CD8-positive, alpha-beta memory T cell (primary cell): ENCODE measurements around the gene MSMP. TPM values are rescaled to one million over a fixed set of nuclear protein-coding genes. Genes with fewer than 3 reads are reported as not detected.

Experiments used
- CTCF ChIA-PET: fragments of 350-600 bp; sonication (Branson Sonifier 250); formaldehyde crosslinking; loops from one replicate; lab custom pipeline; 2021; ENCODE audit warnings: antibody characterized with exemption; lab: Charles Lee
- POLR2A ChIA-PET: fragments of 350-600 bp; sonication (Branson Sonifier 250); formaldehyde crosslinking; loops from one replicate; lab custom pipeline; 2021; ENCODE audit warnings: antibody characterized with exemption; lab: Charles Lee
- DNase-seq, 5 donors: peaks; one replicate each; pipeline versions ENCODE4 v3.0.0 to v3.0.0-alpha.2; 2020 to 2022; ENCODE audit warnings: mixed read lengths in 1 of 5
- H3K27ac ChIP-seq: one replicate; pipeline ENCODE4 v1.7.0; 2013; ENCODE audit warnings: low read depth, mild to moderate bottlenecking, low read length, moderate library complexity
- H3K27me3 ChIP-seq: 2 replicates; pipeline ENCODE4 v1.7.0; 2013; ENCODE audit warnings: low read length, mild to moderate bottlenecking; ENCODE audit not compliant: insufficient read depth, poor library complexity, severe bottlenecking
- H3K36me3 ChIP-seq: 2 replicates; pipeline ENCODE4 v1.7.0; 2013; ENCODE audit warnings: mild to moderate bottlenecking, low read length, moderate library complexity; ENCODE audit not compliant: insufficient read depth
- H3K4me1 ChIP-seq: 2 replicates; pipeline ENCODE4 v1.7.0; 2013; ENCODE audit warnings: mild to moderate bottlenecking, low read length, moderate library complexity; ENCODE audit not compliant: insufficient read depth
- H3K4me3 ChIP-seq: 2 replicates; pipeline ENCODE4 v1.7.0; 2013; ENCODE audit warnings: mild to moderate bottlenecking, low read length
- H3K9me3 ChIP-seq: 2 replicates; pipeline ENCODE4 v1.7.0; 2013; ENCODE audit warnings: mild to moderate bottlenecking, low read length
- H3K27ac Mint-ChIP-seq, 8 donors: one replicate each; pipeline ENCODE4 v1.8.0; 2020 to 2021; ENCODE audit warnings: mixed read lengths in 8 of 8, mild to moderate bottlenecking in 6 of 8, inconsistent platforms in 3 of 8, moderate library complexity in 3 of 8
- H3K27me3 Mint-ChIP-seq, 2 donors: one replicate each; pipeline ENCODE4 v1.8.0; 2020 to 2021; ENCODE audit warnings: mixed read lengths in 2 of 2, mild to moderate bottlenecking in 1 of 2, moderate library complexity in 1 of 2
- H3K36me3 Mint-ChIP-seq, 3 donors: one replicate each; pipeline ENCODE4 v1.8.0; 2020 to 2021; ENCODE audit warnings: mixed read lengths in 3 of 3, inconsistent platforms in 1 of 3, mild to moderate bottlenecking in 1 of 3
- H3K4me1 Mint-ChIP-seq, 3 donors: one replicate each; pipeline ENCODE4 v1.8.0; 2020 to 2021; ENCODE audit warnings: mixed read lengths in 3 of 3, inconsistent platforms in 1 of 3, mild to moderate bottlenecking in 1 of 3
- H3K4me3 Mint-ChIP-seq, 7 donors: one replicate each; pipeline ENCODE4 v1.8.0; 2020 to 2021; ENCODE audit warnings: mixed read lengths in 7 of 7, mild to moderate bottlenecking in 6 of 7, moderate library complexity in 4 of 7, inconsistent platforms in 2 of 7
- H3K9me3 Mint-ChIP-seq, 5 donors: one replicate each; pipeline ENCODE4 v1.8.0; 2020 to 2022; ENCODE audit warnings: mixed read lengths in 5 of 5, mild to moderate bottlenecking in 3 of 5, moderate library complexity in 2 of 5, inconsistent platforms in 1 of 5
- polyA plus RNA-seq: library from polyadenylated mRNA; unstranded; fragments of 300-500 nt; fragmentation: Illumina TruSeq; gene quantifications from one replicate; pipeline ENCODE4 v1.2.3, GENCODE V29; 2021
- total RNA-seq, 2 experiments: library from RNA; stranded (reverse); gene quantifications; one replicate each; pipeline ENCODE4 v1.2.3, GENCODE V29; 2021

MSMP gene
- total and polyA plus RNA-seq, 3 experiments from 2014 or later, result 0.51 to 0.63 TPM; not detected in 1

DNA sequence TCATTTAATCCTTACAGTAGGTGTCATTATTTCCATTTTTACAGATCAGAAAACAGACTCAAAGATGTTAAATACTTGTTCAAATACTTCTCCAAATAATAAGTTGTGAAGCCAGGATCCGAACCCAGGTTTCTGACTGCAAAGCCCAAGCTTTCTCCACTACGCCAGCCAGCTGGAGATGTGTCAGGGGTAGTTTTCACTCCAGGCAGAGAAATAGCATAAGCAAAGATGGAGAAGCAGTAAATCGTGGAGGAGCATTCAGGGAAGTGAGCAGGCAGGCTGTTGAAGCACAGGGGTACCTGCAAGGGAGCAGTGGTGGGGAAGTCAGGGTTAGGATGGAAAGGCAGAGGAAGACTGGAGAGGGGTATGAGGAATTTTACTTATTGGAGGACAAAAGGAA, 25.0 kb downstream of the MSMP start:
- DNase-seq, result no peak
- Mint-ChIP-seq H3K4me1 (peaks cover 18 to 25% (median 19%) of the 10 kb centered on the region in 3 donors), H3K27me3 (no peaks in the 10 kb centered on the region), H3K27ac (no peak overlapping the region), H3K4me3 (no peak overlapping the region), H3K36me3 (peaks cover 4 to 33% (median 8%) of the 10 kb centered on the region in 3 donors), H3K9me3 (no peaks in the 10 kb centered on the region)
- peak overlapping the region; percentile 97 for H3K4me3 ChIP-seq
- H3K27ac ChIP-seq, result peak overlapping the region; percentile 65
- peaks cover 67% of the 10 kb centered on the region for H3K4me1 ChIP-seq
- peaks cover 14% of the 10 kb centered on the region for H3K36me3 ChIP-seq
- POLR2A ChIA-PET, result interaction anchor here (0.6 to 1.4 kb wide), 4 partner anchors 21 to 216 kb away, joined by 3 to 8 read pairs (median 3); partner anchors contain the start of genes CCDC107 and RMRP
- H3K27me3 ChIP-seq, result no peaks in the 10 kb centered on the region
- H3K9me3 ChIP-seq, result no peaks in the 10 kb centered on the region
- CTCF ChIA-PET, result interaction anchor here (0.9 to 8.0 kb wide), 14 partner anchors 8 to 125 kb away, joined by 3 to 89 read pairs (median 11); partner anchors contain the start of genes ARHGEF39, CCDC107, GBA2 and RGP1

DNA sequence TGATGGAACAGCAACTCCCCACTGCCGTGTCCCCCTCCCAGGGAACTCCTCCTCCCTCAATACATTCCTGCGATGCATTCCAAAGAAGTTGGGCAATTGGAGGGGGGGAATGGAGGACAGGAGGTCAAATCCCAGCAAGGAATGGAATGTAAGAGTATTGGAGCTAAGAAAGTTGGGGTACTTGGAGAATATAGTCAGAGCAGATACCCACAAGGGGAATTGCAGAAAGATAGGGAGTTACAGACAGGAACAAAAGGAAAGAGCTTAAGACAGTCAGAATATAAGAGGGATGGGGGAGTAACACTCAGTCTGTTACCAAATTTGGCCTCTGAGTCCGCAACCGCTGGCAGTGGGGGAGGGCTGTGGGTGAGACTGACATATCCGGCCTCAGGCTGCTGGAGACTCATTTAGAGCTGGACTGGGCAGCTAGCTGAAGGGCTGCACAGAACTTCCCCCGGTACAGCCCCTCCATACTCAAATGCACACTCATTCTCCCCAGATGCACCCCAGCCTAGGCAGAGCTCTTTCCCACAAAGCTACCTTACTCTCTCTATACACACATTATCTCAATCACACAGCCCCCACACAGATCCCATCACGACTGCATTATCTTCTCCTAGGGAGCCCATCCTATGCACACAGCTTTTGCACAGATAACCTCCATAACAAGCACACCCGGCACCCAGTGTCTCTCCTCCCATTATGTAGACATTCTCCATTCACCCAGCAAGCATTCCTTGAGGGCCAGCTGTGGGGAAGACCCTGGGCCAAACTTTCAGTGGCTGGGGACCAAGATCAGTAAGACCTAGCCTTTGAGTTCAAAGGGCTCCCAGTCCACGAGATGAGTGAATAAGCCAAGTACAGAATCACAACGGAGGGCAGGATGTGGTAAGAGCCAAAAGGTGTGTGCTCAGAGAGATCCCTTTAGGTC, 25.8 kb downstream of the MSMP start:
- peaks cover 14 to 20% (median 14%) of the 10 kb centered on the region in 3 donors for H3K4me1 Mint-ChIP-seq
- H3K9me3 ChIP-seq, result no peaks in the 10 kb centered on the region

DNA sequence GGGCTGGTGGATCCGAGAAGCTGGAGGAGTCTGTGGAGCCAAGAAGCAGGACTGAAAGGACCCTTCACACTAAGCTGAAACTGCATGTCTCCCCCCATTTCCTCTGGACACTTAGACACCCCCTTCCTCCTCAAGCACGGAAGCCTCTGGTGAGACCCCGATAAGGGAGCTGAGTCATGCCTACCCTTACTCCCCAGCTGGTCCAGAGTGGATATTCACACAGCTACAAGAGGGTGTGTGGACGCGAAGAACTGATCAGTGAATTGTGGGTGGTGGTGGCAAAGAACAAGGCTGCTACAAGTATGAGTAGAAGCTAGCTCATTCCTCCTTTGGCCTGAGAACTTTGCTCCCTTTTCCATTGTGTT, 26.4 kb downstream of the MSMP start:
- POLR2A ChIA-PET, result interaction anchor here (0.8 kb wide), 1 partner anchor 648 kb away, joined by 3 read pairs; the partner anchor contains the start of gene FANCG
- H3K4me3 Mint-ChIP-seq, result no peak overlapping the region
- H3K9me3 Mint-ChIP-seq, result no peaks in the 10 kb centered on the region
- Histone ChIP-seq H3K4me1 (peaks cover 53% of the 10 kb centered on the region), H3K27me3 (no peaks in the 10 kb centered on the region), H3K27ac (peak overlapping the region; percentile 65), H3K9me3 (no peaks in the 10 kb centered on the region), H3K4me3 (peak overlapping the region; percentile 97), H3K36me3 (peaks cover 29% of the 10 kb centered on the region)
- peaks cover 8 to 14% (median 8%) of the 10 kb centered on the region in 3 donors for H3K4me1 Mint-ChIP-seq
- H3K27me3 Mint-ChIP-seq, result no peaks in the 10 kb centered on the region
- peaks cover 4 to 45% (median 8%) of the 10 kb centered on the region in 3 donors for H3K36me3 Mint-ChIP-seq
- DNase-seq, result no peak
- H3K27ac Mint-ChIP-seq, result no peak overlapping the region
- CTCF ChIA-PET, result interaction anchor here (0.9 to 8.0 kb wide), 14 partner anchors 8 to 123 kb away, joined by 3 to 89 read pairs (median 6); partner anchors contain the start of genes ARHGEF39, CCDC107 and RMRP

More for the DNA sequence above, 25.8 kb downstream of the MSMP start:
- Histone ChIP-seq H3K36me3 (peaks cover 22% of the 10 kb centered on the region), H3K4me3 (peak overlapping the region; percentile 97), H3K27me3 (no peaks in the 10 kb centered on the region), H3K4me1 (peaks cover 59% of the 10 kb centered on the region), H3K27ac (peak overlapping the region; percentile 65)
- Mint-ChIP-seq H3K9me3 (no peaks in the 10 kb centered on the region), H3K27me3 (no peaks in the 10 kb centered on the region), H3K4me3 (no peak overlapping the region), H3K27ac (no peak overlapping the region), H3K36me3 (peaks cover 4 to 41% (median 8%) of the 10 kb centered on the region in 3 donors)
- DNase-seq, result peak in 2 of 5 donors; percentile 43 to 58
- POLR2A ChIA-PET, result interaction anchor here (0.6 to 1.4 kb wide), 4 partner anchors 21 to 649 kb away, joined by 3 to 8 read pairs (median 3); partner anchors contain the start of genes CCDC107, FANCG and RMRP
- CTCF ChIA-PET, result interaction anchor here (0.8 to 8.0 kb wide), 19 partner anchors 8 to 124 kb away, joined by 3 to 89 read pairs (median 4); partner anchors contain the start of genes ARHGEF39, CCDC107 and RMRP

DNA sequence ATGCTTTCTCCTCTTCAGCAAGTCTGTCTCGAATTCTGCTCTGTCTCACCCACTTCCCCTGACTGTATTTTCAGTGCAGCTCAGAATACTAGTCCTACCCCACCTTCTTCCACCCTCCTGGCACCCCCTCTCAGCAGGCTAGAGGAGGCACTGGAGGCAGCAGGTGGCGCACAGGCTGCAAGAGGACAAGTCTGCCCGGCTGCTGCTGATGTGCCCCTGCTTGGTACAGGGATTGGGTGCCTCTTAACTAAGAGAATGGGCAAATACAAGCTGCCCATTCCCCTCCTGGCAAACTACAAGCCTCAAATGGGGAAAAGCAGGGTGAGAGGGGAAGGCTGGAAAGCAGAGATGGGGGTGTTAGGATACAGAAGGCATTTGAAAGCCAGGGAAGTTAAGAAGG, 27.1 kb downstream of the MSMP start:
- Mint-ChIP-seq H3K4me3 (peak overlapping the region in 3 of 7 donors; percentile 4 to 70 (median 49)), H3K4me1 (peaks cover 5 to 10% (median 8%) of the 10 kb centered on the region in 3 donors), H3K27ac (peak overlapping the region in 5 of 8 donors; percentile 35 to 94 (median 83)), H3K27me3 (no peaks in the 10 kb centered on the region), H3K36me3 (peaks cover 4 to 49% (median 13%) of the 10 kb centered on the region in 3 donors), H3K9me3 (no peaks in the 10 kb centered on the region)
- no peak overlapping the region for H3K4me3 ChIP-seq
- H3K27ac ChIP-seq, result peak overlapping the region; percentile 65
- H3K4me1 ChIP-seq, result peaks cover 53% of the 10 kb centered on the region
- no peaks in the 10 kb centered on the region for H3K27me3 ChIP-seq
- CTCF ChIA-PET, result interaction anchor here (0.8 to 8.0 kb wide), 9 partner anchors 10 to 123 kb away, joined by 3 to 89 read pairs (median 15); partner anchors contain the start of genes CCDC107 and RMRP
- H3K9me3 ChIP-seq, result no peaks in the 10 kb centered on the region
- peak in 2 of 5 donors; percentile 46 to 58 for DNase-seq
- POLR2A ChIA-PET, result no interaction called here
- peaks cover 36% of the 10 kb centered on the region for H3K36me3 ChIP-seq

DNA sequence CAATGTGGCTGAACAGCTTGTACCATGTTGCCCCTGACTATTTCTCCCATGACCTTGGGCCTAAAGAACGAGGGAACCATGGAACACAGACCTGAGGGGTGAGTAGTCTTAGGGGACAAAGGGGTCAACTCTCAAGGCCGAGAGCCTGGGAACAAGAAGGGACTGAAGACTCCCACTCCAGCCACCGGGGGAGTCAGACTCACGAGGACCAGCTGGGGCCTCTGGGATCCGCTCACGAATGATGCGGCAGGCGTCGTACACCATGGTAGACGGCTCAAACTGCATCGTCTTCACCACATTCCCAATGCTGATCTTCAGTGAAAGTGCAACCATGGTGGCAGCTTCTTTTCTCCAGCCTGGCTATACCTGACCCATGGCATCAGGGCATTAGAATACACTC, 28.7 kb downstream of the MSMP start:
- CTCF ChIA-PET, result interaction anchor here (1.1 to 8.0 kb wide), 5 partner anchors 11 to 79 kb away, joined by 3 to 89 read pairs (median 4); partner anchors contain the start of genes CCDC107 and RMRP
- Histone ChIP-seq H3K4me1 (peaks cover 41% of the 10 kb centered on the region), H3K27ac (no peak overlapping the region), H3K27me3 (no peaks in the 10 kb centered on the region), H3K9me3 (no peaks in the 10 kb centered on the region), H3K4me3 (no peak overlapping the region), H3K36me3 (peaks cover 52% of the 10 kb centered on the region)
- peak overlapping the region in 1 of 8 donors; percentile 18 for H3K27ac Mint-ChIP-seq
- H3K4me1 Mint-ChIP-seq, result peaks cover 7 to 14% (median 10%) of the 10 kb centered on the region in 3 donors
- H3K27me3 Mint-ChIP-seq, result no peaks in the 10 kb centered on the region
- DNase-seq, result no peak
- H3K9me3 Mint-ChIP-seq, result no peaks in the 10 kb centered on the region
- H3K36me3 Mint-ChIP-seq, result peaks cover 10 to 64% (median 19%) of the 10 kb centered on the region in 3 donors
- no peak overlapping the region for H3K4me3 Mint-ChIP-seq
- POLR2A ChIA-PET, result interaction anchor here (1.0 kb wide), 1 partner anchor 29 kb away, joined by 3 read pairs; no protein-coding TSS in a partner anchor

DNA sequence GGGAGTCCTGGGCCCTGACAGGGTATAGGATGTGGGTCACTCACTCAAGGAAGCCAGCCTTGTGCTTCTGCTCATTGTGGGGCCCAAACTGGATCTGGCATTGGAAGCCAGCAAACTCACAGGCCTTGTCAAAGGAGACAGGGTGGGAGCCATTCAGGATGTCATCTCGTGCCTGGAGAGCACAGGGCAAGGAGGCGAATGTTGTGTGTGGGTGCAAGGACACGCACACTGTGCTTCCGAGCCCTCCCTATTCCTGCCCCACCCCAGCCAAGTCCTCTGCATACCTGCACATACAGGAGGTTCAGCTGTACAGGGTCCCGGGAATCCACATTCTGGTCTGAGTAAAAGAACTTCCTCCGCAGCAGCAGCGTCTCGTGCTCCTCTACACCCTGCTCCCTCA, 30.2 kb downstream of the MSMP start:
- H3K27ac ChIP-seq, result no peak overlapping the region
- H3K4me3 Mint-ChIP-seq, result no peak overlapping the region
- no peaks in the 10 kb centered on the region for H3K27me3 ChIP-seq
- peaks cover 26% of the 10 kb centered on the region for H3K4me1 ChIP-seq
- H3K4me1 Mint-ChIP-seq, result peaks cover 7 to 14% (median 10%) of the 10 kb centered on the region in 3 donors
- ChIA-PET CTCF (no interaction called here), POLR2A (no interaction called here)
- no peak overlapping the region for H3K4me3 ChIP-seq
- peaks cover 10 to 78% (median 23%) of the 10 kb centered on the region in 3 donors for H3K36me3 Mint-ChIP-seq
- no peaks in the 10 kb centered on the region for H3K27me3 Mint-ChIP-seq
- H3K27ac Mint-ChIP-seq, result peak overlapping the region in 1 of 8 donors; percentile 50
- no peak for DNase-seq
- H3K36me3 ChIP-seq, result peaks cover 66% of the 10 kb centered on the region
- H3K9me3 ChIP-seq, result no peaks in the 10 kb centered on the region
- H3K9me3 Mint-ChIP-seq, result no peaks in the 10 kb centered on the region

DNA sequence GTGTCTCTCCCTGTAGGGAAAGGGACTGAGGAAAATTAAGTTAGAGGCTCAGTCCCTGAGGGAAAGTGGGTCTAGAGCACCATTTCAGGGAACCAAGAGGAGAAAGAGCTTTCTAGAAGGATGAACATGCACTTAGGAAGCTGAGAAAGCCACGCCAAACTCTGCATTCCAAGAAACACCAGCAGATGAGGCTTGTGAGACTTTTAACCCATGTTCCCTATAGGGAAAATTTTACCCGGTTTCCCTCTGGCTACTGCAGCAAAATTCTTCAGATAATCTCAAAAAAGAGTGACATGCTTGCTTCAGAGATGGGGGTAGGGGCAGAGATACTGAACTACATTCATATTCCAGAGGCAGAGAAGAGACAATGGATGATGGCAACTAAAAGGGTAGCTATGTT, 30.6 kb downstream of the MSMP start:
- H3K27me3 ChIP-seq, result no peaks in the 10 kb centered on the region
- no peak overlapping the region for H3K4me3 ChIP-seq
- H3K4me1 ChIP-seq, result peaks cover 22% of the 10 kb centered on the region
- H3K27ac ChIP-seq, result no peak overlapping the region
- DNase-seq, result no peak
- no peak overlapping the region for H3K4me3 Mint-ChIP-seq
- H3K27ac Mint-ChIP-seq, result no peak overlapping the region
- H3K27me3 Mint-ChIP-seq, result no peaks in the 10 kb centered on the region
- ChIA-PET CTCF (no interaction called here), POLR2A (interaction anchor here (1.3 kb wide), 1 partner anchor 9 kb away, joined by 4 read pairs; the partner anchor contains the start of genes CREB3 and TLN1)
- H3K36me3 Mint-ChIP-seq, result peaks cover 10 to 83% (median 24%) of the 10 kb centered on the region in 3 donors
- no peaks in the 10 kb centered on the region for H3K9me3 Mint-ChIP-seq
- H3K36me3 ChIP-seq, result peaks cover 71% of the 10 kb centered on the region
- peaks cover 7 to 14% (median 10%) of the 10 kb centered on the region in 3 donors for H3K4me1 Mint-ChIP-seq
- no peaks in the 10 kb centered on the region for H3K9me3 ChIP-seq
